HG02642 (cell line): ENCODE results near the gene RAB4B.
"Not testable (repeated sequence)": the region's sequence is repeated elsewhere in the genome, so short reads cannot be mapped to it uniquely, and the experiment has no call there.

Experiments used
- ATAC-seq: cut with Tn5 transposase; IDR thresholded peaks from one replicate; pipeline ENCODE4 v1.9.1; 2021; ENCODE audit warnings: mild to moderate bottlenecking; ENCODE audit not compliant: unreplicated experiment, poor library complexity

Gene RAB4B

DNA sequence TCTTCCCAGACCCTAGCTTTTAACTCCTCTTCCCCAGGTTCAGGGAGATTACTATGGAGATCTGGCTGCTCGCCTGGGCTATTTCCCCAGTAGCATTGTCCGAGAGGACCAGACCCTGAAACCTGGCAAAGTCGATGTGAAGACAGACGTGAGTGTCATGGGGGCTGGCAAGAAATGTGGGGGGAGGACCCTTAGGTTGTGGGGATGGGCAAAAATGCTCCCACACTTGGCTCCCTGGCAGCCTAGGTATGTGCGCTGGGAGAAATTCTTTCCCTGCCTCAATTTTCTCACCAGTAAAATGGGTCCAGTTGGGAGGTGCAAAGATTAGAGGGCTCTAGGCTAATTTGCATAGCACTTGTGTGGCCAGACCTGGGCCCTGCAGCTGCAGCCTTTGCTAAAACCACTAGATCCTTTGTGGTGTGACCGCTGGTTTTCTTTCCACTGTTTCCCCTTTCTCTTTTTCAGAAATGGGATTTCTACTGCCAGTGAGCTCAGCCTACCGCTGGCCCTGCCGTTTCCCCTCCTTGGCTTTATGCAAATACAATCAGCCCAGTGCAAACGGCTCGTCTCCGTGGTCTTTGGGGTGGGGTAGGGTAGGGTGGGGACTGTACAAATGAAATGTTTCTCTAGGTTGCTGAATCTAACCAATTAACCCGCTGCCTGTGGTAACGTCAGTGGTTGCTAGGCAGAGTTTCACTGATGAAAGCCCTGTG is 959 bp upstream of the RAB4B start:
- peak; percentile 68 for ATAC-seq

GRCh38 chr19:40777645-40777936 is 456 bp upstream of the RAB4B start:
- ATAC-seq: no peak

GRCh38 chr19:40778706-40779284 is 748 bp downstream of the RAB4B start:
- ATAC-seq: no peak

- ATAC-seq: no peak
Measured at GRCh38 chr19:40780582-40780981, 2.5 kb downstream of the RAB4B start.

DNA sequence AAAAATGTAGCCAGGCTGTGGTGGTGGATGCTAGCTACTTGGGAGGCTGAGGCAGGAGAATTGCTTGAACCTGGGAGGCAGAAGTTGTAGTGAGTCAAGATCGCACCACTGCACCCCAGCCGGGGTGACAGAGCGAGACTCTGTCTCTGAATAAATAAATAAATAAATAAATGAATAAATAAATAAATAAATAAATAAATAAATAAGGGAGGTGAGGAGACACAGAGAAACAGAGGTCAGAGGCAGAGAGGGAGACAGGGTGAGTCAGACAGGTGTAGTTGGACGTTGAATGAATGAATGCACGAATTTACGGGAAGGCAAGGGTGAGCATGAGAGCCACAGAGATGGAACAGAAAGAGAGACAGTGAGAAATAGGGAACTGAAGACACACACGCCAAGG is 3.1 kb downstream of the RAB4B start:
- no peak for ATAC-seq

DNA sequence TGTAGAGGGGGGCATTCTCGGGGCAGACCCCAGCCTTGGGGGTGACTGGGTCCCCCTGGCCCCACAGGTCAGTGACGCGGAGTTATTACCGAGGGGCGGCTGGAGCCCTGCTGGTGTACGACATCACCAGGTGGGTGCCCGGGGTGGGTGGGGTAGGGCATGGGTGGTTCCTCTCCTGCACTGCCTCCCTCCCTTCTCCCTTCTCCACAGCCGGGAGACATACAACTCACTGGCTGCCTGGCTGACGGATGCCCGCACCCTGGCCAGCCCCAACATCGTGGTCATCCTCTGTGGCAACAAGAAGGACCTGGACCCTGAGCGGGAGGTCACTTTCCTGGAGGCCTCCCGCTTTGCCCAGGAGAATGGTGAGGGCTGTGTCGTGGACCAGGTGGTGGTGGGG is 5.7 kb downstream of the RAB4B start:
- no peak for ATAC-seq

- not testable (repeated sequence) for ATAC-seq
Measured at GRCh38 chr19:40784146-40784545, 6.1 kb downstream of the RAB4B start.

GRCh38 chr19:40785526-40785925 is 7.5 kb downstream of the RAB4B start:
- ATAC-seq: no peak

DNA sequence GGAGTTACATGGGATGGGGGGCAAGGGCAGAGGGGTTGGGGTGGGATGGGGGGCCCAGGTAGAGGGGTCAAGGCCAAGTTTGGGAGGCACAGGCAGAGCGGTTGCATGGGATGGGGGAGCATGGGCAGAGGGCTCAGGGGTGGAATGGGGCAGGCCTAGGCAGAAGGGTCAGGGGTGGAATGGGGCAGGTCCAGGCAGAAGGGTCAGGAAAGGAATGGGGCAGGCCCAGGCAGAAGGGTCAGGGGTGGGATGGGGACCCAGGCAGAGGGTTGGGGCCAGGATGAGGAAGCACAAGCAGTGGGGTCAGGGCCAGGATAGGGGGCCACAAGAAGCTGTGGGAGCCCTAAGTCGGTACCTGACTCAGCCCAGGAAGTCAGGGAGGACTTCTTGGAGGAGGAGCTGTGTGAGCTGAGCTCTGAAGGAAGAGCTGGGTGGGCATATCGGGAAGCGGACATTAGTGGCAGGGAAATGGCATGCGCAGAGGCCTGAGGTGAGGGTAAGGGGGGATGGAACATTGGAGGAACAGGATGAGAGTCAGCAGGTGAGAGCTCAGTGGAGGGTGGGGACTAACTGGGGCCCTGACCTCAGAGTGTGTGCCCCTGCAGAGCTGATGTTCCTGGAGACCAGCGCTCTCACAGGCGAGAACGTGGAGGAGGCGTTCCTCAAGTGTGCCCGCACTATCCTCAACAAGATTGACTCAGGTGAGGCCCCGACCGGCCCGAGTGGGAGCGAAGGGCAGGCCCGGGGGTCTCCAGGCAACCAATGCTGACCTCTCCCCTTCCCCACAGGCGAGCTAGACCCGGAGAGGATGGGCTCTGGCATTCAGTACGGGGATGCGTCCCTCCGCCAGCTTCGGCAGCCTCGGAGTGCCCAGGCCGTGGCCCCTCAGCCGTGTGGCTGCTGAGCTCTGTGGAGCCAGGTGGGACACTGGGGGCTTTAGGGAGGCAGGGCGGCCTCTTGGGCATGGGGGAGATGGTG is 8.3 kb downstream of the RAB4B start:
- no peak for ATAC-seq

GRCh38 chr19:40791349-40791748 is 13.3 kb downstream of the RAB4B start:
- no peak for ATAC-seq

DNA sequence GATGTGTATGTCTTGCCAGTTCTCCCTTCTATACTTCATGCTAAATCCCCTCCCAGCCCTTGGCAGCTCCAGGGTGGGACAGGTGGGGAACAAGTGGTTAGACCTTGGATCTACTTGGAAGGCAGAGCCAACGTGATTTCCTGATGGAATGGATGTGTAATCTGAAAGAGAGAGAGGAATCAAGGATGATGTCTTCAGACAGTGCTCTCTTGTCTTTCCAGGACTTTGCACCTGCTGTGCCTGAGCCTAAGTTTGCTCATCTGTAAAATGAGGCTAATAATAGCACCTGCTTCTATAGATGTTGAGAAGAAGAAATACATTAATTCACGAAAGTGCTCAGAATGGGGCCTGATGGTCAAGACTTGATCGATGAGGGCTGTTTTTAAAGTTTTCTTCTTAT is 13.9 kb downstream of the RAB4B start:
- no peak for ATAC-seq

DNA sequence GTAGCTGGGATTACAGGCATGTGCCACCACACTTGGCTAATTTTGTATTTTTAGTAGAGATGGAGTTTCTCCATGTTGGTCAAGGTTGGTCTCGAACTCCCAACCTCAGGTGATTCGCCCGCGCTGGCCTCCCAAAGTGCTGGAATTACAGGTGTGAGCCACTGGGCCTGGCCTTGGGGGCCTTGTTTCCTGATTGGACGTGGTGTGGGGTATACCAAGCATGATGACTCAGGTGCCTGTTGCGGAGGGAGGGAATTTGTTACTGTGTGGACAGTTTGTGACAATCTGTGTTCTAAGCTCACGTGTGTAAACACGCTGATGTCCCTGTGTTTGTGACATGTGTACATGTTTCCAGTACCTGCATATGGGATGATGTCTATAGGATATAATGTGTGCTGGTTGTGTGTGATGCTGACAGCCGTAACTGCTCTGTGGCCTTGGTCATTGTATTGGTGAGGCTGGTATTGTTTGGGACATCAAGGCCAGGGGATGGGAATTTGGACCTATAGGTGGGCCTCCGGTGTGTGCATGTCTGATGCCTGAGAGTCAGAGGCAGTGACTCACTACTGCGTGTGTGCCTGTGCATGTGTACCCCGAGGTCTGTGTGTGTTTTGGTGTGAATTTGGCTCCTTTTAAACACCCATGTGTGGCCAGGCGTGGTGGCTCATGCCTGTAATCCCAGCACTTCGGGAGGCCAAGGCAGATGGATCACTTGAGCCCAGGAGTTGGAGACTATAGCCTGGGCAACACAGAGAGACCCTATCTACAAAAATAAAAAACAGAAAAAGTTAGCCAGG is 19.3 kb downstream of the RAB4B start:
- ATAC-seq: no peak

DNA sequence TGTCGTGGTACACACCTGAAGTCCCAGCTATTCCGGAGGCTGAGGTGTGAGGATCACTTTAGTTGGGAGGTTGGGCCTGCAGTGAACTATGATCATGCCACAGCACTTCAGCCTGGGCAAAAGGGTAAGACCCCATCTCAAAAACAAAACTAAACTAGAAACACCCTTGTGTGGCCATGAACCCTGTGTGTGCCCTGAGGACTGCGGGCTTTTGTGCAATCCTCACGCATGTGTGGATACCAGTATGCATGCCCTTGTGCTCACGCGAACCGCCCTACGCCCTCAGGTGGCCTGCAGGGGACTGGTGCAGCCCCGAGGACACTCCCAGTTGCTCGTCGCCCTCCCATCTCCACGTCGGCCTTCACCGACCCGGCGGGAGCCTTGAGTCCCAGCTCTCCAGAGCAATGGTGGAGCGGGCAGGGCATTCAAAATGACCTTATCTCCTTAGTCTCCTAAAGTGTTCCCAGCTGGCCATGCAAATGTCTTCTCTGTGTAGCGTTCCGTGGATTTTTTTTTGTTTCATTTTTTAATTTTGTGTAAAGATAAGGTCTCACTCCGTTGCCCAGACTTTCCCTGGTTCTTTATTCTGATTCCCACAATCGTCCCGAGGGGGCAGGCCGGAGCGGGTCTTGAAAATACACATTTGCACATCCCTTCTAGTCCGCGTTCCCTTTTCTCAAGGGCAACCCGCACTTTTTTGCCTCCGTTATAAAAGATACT is 20.1 kb downstream of the RAB4B start:
- peak; percentile 16 for ATAC-seq

DNA sequence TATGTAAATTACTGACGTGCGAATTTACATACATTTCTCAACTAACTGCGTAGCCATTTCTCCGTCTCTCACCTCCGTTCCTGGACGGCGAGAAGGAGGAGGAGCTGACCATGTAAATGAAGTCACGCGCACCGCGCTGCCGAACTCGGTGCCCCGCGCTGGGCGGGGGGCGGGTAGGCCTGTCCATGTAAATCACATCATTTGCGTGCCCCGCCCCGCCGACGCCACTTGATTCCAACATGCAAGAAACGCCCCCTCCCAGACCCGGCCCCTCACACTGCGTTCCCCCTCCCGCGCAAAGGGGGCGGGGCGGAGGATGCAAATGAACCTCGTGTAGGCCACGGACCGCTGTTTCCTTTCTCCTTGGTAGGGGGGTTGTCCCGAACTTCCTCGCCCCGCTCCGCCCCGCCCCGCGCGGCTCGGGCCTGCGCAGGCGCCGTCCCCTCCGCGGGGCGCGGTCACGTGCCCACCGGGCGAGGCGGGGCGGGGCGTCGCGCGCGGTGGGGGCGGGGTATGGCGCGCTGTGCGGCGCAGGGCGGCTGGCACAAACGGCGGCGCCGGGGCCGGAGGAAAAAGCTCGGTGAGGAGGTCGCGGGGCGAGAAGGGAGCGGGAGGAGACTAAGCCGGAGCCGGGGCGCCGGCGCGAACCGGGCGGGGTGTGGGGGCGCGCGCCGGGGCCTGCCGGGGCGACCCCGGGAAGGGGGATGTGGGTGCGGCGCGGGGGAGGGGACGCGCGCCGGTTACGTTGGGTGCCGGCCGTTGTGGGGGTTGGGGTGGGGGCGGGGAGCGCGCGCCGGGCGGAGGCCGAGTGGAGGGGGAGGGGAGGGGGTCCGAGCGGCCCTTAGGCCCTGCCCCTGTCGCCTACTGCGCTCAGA is 20.9 kb downstream of the RAB4B start, which contains the start of gene EGLN2:
Gene EGLN2 (plus strand): TSS at position 509 of the 875 bp plus-strand sequence. CDS start 1,382 bp downstream, outside the sequence.
- peak; percentile 81 for ATAC-seq

DNA sequence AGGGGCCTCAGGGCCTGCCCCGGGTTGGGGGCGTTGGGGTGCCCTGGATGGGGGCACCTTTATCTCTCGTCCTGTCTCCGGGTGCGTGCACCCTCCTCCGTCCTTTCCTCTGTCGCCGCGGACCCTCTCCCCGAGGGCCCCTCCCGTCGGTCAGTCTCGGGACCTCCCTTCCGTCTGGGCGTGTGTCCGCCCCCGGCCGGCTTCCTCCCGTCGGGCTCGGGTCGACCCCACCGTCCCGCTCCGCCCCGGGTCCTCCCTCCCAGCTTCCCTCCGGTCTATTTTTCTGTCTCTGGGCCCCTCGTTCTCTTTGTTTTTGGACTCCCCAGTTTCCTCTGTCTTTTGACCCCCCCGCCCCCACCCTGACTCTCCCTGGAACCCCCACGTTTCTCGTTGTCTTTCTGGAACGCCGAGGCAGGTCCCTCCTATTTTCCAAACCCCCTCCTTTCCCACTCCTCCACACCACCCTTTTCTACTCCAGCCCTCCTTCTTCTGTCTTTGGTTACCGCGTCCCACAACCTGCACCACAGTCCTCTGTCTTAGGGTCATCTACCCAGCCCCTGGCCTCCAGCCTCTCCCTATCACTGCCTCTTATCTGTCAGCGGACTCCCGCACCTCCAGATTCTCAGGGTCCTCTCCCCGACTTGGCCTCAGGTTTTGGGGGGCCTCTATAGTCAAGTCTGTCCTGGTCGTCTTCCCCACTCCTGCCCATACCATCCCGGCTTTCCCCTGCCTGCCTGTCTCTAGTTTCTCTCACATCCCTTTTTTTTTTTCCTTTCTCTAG is 21.7 kb downstream of the RAB4B start:
- no peak for ATAC-seq

- no peak for ATAC-seq
Measured at GRCh38 chr19:40800339-40800996, 22.4 kb downstream of the RAB4B start.

- ATAC-seq: no peak
Measured at GRCh38 chr19:40800997-40801377, 22.9 kb downstream of the RAB4B start.
